GM18526 (cell line): Measurements from ENCODE around the gene TBC1D22A.

Experiments used
- POLR2A ChIP-seq: IDR thresholded peaks from 3 replicates; pipeline ENCODE4 v1.6.1; 2011; ENCODE audit not compliant: insufficient read length; ENCODE audit errors: extremely low read depth

TBC1D22A gene

GRCh38 chr22:47100646-47101200 is 338.3 kb downstream of the TBC1D22A start:
- no peak for TF ChIP-seq POLR2A

- TF ChIP-seq POLR2A: no peak
Measured at GRCh38 chr22:47101321-47101885, 339.0 kb downstream of the TBC1D22A start.

GRCh38 chr22:47102081-47102480 is 339.6 kb downstream of the TBC1D22A start:
- TF ChIP-seq POLR2A: no peak

DNA sequence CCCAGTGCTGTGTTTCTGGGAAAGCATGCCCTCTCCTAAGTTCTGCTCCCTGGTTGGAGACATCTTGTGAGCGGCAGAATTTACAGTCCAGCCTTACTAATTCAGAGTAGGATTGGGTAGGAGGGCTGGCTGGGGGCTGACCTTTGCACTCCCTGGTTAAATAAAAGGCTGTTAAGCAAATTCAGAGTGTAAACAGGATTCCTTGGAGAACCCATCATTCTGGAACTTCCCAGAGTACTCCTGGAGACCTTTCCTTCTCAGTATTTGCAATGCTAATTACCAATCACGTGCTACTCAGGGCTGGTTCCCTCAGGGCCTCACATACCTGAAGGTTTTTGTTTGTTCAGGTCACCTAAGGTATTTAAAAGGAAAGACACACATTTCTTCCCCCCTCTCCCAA is 340.2 kb downstream of the TBC1D22A start:
- no peak for TF ChIP-seq POLR2A

DNA sequence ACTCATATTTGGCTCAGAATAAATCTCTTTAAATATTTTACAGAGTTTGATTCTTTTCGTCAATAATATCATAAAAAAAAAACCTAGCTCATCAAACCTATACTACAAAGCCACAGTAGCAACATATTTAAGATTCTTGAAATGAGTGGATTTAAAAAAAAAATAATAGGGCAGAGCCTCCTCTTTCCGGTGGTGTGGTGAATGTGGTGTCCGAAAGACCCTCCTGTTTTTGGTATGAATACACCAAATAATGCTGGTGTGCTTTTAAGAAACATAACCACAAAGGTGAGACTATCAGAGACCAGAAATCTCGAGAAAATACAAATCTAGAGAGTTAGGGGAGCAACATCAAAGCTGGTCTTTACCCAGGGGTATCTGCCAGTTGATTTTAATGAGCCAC is 342.6 kb downstream of the TBC1D22A start:
- TF ChIP-seq POLR2A: no peak

DNA sequence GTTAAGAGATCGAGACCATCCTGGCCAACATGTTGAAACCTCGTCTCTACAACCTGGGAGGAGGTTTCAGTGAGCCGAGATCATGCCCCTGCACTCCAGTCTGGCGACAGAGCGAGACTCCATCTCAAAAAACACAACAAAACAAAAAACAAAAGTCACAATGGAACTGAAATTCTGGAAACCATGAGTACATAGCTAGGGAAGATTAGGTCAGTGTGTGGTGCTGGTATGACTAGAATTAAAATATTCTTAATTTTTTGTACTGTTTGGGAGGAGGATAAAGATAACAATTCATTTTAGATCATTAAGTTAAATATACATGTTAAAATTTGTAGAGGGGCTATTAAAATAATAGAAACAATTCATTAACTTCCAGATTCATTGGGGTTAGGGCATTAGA is 344.4 kb downstream of the TBC1D22A start:
- no peak for TF ChIP-seq POLR2A

GRCh38 chr22:47107431-47107830 is 345.0 kb downstream of the TBC1D22A start:
- no peak for TF ChIP-seq POLR2A

DNA sequence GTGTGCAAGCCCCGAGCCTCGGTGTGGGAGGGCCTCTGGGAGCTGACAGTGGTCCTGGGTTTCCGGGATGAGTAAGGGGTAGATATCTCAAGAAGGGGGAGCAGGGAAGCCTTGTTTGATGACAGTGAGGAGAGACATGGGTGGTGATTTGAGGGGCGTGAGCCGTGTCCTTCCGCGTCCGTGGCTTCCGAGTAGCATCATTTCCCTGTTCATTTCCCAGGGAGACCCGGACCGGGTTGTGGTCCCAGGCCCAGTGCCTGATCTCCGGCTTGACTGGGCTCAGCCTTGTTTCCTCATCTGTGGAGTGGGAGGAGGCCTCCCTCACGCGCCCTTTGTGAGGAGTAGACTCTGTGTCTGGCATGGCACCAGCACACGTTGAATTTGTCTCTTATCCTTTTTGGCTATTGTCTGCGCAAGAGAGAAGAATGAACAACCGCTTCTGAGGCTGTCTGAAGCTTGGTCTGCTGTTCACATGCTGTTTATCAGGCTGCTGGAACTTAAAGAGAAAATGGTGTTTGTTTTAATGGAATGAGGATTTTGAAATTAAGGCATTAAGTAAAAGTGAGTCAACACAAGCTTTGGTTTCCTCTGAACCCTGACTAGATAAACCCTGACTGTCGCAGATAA is 348.5 kb downstream of the TBC1D22A start:
- no peak for TF ChIP-seq POLR2A

- no peak for TF ChIP-seq POLR2A
Measured at GRCh38 chr22:47111626-47112581, 349.5 kb downstream of the TBC1D22A start.

DNA sequence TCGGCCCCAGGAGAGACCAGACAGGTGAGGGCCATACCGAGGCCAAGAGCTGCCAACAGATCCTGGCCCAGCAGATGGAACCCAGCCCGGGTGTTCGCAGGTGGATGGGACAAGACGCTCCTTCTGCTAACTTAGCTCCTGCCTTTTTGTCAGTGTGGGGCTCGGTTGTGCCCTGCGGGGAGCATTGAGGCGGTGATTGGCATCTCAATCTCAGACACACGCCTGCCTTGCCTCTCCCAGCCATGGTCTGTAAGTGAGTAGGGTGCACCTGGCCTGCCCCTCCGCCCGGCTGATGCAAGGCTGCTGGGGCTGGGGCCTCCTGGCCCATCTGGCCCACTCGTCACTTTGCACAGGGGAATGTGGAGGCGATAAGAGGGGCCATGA is 350.1 kb downstream of the TBC1D22A start:
- no peak for TF ChIP-seq POLR2A

DNA sequence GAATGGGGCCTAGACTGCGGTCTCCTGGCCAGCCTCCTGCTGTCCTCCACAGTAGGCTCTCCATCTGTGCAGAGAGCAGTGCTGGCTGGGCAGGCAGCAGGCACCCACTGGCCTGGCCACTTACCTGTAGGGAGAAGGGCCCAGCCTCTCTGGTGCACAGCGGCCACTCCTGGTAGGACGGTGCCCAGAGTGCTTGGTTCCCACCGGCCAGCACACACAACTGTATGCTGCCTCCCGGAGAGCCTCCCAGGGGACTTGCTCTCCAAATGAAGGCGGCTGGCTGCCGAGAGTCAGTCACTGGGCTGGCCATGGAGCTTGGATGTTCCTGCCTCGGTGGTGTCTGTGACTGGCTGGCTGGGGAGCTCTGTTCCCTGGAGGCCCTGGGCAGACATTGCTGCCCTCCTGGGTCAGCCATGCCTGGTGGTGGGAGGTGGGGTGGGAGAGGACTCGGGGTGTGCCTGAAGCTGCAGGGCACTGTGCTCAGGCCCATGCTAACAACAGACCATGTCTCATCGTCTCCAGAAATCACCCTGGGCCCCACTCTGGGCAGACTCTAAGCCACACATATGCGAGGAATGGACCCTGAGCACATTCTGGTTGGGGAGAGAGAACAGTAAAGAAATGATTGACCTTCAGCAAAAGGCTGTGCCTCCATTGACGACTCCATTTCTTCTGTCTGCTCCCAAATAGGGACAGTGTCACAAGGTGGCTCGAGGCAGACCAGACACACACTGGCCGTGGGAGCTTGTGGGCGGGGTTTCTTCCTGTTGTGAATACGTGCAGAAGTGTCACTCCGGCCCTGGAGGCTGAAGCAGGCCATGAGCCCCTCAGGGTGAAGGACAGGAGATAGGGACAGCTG is 350.8 kb downstream of the TBC1D22A start:
- TF ChIP-seq POLR2A: no peak

DNA sequence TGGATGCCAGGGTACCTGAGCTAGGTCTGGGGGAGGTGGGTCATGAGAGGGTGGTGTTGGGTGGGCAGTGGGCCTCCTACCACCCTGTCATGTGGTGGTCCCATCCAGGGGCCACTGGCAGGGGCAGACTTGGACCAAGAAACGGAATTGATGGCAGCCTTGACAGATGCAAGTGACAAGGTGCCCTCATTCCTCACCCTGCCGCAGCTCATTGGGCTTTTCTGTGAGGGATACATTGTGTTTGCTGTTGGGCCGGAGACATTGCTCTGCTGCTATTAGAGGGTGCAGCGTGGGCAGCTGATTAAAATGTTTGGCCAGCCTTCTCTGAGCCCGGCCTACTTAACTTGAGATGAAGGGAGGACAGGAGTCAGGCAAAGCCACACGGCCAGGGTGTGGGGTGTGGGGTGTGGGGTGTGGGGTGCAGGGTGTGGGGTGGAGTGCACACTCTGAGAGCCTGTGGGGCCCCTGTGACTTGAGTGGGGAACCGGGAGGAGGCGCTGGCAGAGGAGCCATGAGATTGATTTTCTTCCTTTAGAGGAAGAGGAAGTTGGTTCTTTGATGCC is 351.5 kb downstream of the TBC1D22A start:
- no peak for TF ChIP-seq POLR2A

DNA sequence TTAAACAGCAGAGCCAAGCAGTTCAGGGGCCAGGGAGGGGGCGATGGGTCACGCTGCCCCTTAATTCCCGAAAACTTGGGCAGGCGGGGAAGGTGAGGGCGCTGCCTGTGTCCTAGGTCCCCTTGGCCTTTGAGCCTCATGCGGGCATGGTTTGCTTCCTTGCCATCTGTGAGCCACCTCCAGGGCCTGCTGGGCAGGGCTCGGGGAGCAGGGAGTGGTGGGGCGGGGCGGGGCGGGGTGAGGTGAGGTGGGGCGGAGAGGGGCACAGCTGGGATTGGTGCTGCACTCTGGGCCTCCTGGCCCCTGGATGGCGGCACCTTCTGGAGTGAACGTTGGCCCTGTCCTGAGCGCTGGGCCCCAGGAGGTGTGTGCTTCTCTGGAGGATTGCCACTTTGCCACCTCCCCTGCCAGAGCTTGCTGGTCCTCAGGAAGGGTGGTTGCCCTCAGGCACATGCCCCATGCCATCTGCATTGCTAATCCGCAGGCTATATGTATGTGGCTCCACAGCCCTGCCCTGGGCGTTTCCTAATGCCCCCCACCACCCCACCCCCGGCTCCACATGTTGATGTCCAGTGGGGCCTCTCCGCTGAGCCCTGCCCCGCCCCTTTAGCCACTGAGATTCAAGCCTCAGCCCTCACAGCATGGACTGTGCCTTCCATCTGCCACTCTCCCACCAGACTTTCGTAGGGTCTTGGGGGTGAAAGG is 352.5 kb downstream of the TBC1D22A start:
- no peak for TF ChIP-seq POLR2A

- TF ChIP-seq POLR2A: no peak
Measured at GRCh38 chr22:47115518-47115890, 353.1 kb downstream of the TBC1D22A start.
